ENCODE measurements around the gene ACTR8. TPM values are rescaled to one million over a fixed set of nuclear protein-coding genes. Genes with fewer than 3 reads are reported as not detected.

The ACTR8 gene
- total RNA-seq, 1 experiment from 2014 or later = 37.1 TPM

GRCh38 chr3:53830944-53831343 lies 51.0 kb downstream of the ACTR8 start:
- no peaks in the 10 kb centered on the region for H3K9me3 Mint-ChIP-seq (ENCODE audit: unreplicated experiment)
- no peak for DNase-seq (ENCODE audit: unreplicated experiment)
- H3K27ac Mint-ChIP-seq (ENCODE audit: low read depth, unreplicated experiment) = no peak overlapping the region
- no peaks in the 10 kb centered on the region for H3K36me3 Mint-ChIP-seq (ENCODE audit: insufficient read depth, unreplicated experiment)
- TF ChIP-seq CTCF (IDR thresholded peaks at IDR 0.05; ENCODE audit: unreplicated experiment) = no peak
- CTCF ChIA-PET = no interaction called here
- intact Hi-C loops (cut with micrococcal nuclease) = no loop called here
- no peaks in the 10 kb centered on the region for H3K4me1 Mint-ChIP-seq (ENCODE audit: insufficient read depth, unreplicated experiment)
- no TSS peak for BruUV-seq (replicated peaks)
- H3K27me3 Mint-ChIP-seq (ENCODE audit: insufficient read depth, unreplicated experiment) = no peaks in the 10 kb centered on the region
- POLR2A ChIA-PET = no interaction called here
- H3K4me3 Mint-ChIP-seq (ENCODE audit: unreplicated experiment) = no peak overlapping the region

- CTCF ChIA-PET = no interaction called here
- Mint-ChIP-seq H3K27me3 (ENCODE audit: insufficient read depth, unreplicated experiment) (no peaks in the 10 kb centered on the region), H3K27ac (ENCODE audit: low read depth, unreplicated experiment) (no peak overlapping the region), H3K4me3 (ENCODE audit: unreplicated experiment) (no peak overlapping the region), H3K36me3 (ENCODE audit: insufficient read depth, unreplicated experiment) (no peaks in the 10 kb centered on the region), H3K4me1 (ENCODE audit: insufficient read depth, unreplicated experiment) (no peaks in the 10 kb centered on the region), H3K9me3 (ENCODE audit: unreplicated experiment) (no peaks in the 10 kb centered on the region)
- POLR2A ChIA-PET = no interaction called here
- intact Hi-C loops (cut with micrococcal nuclease) = no loop called here
- DNase-seq (ENCODE audit: unreplicated experiment) = no peak
- no peak for TF ChIP-seq CTCF (IDR thresholded peaks at IDR 0.05; ENCODE audit: unreplicated experiment)
- no TSS peak for BruUV-seq (replicated peaks)
Measured at GRCh38 chr3:53829605-53830004, 52.3 kb downstream of the ACTR8 start.

- POLR2A ChIA-PET = no interaction called here
- BruUV-seq (replicated peaks) = no TSS peak
- no peaks in the 10 kb centered on the region for H3K36me3 Mint-ChIP-seq (ENCODE audit: insufficient read depth, unreplicated experiment)
- no peak overlapping the region for H3K4me3 Mint-ChIP-seq (ENCODE audit: unreplicated experiment)
- no peak overlapping the region for H3K27ac Mint-ChIP-seq (ENCODE audit: low read depth, unreplicated experiment)
- DNase-seq (ENCODE audit: unreplicated experiment) = no peak
- TF ChIP-seq CTCF (IDR thresholded peaks at IDR 0.05; ENCODE audit: unreplicated experiment) = no peak
- H3K9me3 Mint-ChIP-seq (ENCODE audit: unreplicated experiment) = no peaks in the 10 kb centered on the region
- CTCF ChIA-PET = no interaction called here
- H3K27me3 Mint-ChIP-seq (ENCODE audit: insufficient read depth, unreplicated experiment) = no peaks in the 10 kb centered on the region
- H3K4me1 Mint-ChIP-seq (ENCODE audit: insufficient read depth, unreplicated experiment) = no peaks in the 10 kb centered on the region
- intact Hi-C loops (cut with micrococcal nuclease) = no loop called here
Measured at GRCh38 chr3:53828581-53828980, 53.4 kb downstream of the ACTR8 start.

- ChIA-PET POLR2A (no interaction called here), CTCF (interaction anchor here (0.6 to 0.9 kb wide), 2 partner anchors 21 to 1805 kb away, joined by 3 read pairs; no protein-coding TSS in a partner anchor)
- no peaks in the 10 kb centered on the region for H3K27me3 Mint-ChIP-seq (ENCODE audit: insufficient read depth, unreplicated experiment)
- no peaks in the 10 kb centered on the region for H3K9me3 Mint-ChIP-seq (ENCODE audit: unreplicated experiment)
- H3K27ac Mint-ChIP-seq (ENCODE audit: low read depth, unreplicated experiment) = no peak overlapping the region
- TF ChIP-seq CTCF (IDR thresholded peaks at IDR 0.05; ENCODE audit: unreplicated experiment) = no peak
- intact Hi-C loops (cut with micrococcal nuclease) = no loop called here
- no peaks in the 10 kb centered on the region for H3K36me3 Mint-ChIP-seq (ENCODE audit: insufficient read depth, unreplicated experiment)
- H3K4me3 Mint-ChIP-seq (ENCODE audit: unreplicated experiment) = no peak overlapping the region
- no peak for DNase-seq (ENCODE audit: unreplicated experiment)
- H3K4me1 Mint-ChIP-seq (ENCODE audit: insufficient read depth, unreplicated experiment) = peaks cover 6% of the 10 kb centered on the region
- no TSS peak for BruUV-seq (replicated peaks)
Measured at GRCh38 chr3:53826048-53826447, 55.9 kb downstream of the ACTR8 start.
